Gastrocnemius medialis (tissue), 4 donors: ENCODE measurements around the gene CNGB1. TPM values are rescaled to one million over a fixed set of nuclear protein-coding genes. Genes with fewer than 3 reads are reported as not detected.

Experiments
- ATAC-seq, 2 donors: fragments of 150-250 bp; one replicate each; pipeline ENCODE4 v1.9.1; 2016
- DNase-seq, 2 donors: peaks; one replicate each; pipeline ENCODE4 v3.0.0-alpha.2; 2019
- H3K27ac ChIP-seq, 4 donors: fragments of 200-600 bp; sonication (generic); 1 replicate in 1 of 4; 2 replicates in 3 of 4; pipeline ENCODE4 v1.5.1; 2016 to 2018; ENCODE audit warnings: mild to moderate bottlenecking in 2 of 4, moderate library complexity in 1 of 4
- H3K27me3 ChIP-seq, 3 donors: fragments of 200-600 bp; sonication (generic) in 2 of 3; 1 replicate in 1 of 3; 2 replicates in 2 of 3; pipeline versions ENCODE4 v1.5.1 to v1.6.0; 2016 to 2019; ENCODE audit warnings: mild to moderate bottlenecking in 1 of 3, moderate library complexity in 1 of 3
- H3K36me3 ChIP-seq, 2 donors: fragments of 200-600 bp; sonication (generic) in 1 of 2; one replicate each; pipeline ENCODE4 v1.5.1; 2017 to 2018
- H3K4me1 ChIP-seq, 2 donors: fragments of 200-600 bp; sonication (generic) in 1 of 2; one replicate each; pipeline ENCODE4 v1.5.1; 2016 to 2017; ENCODE audit warnings: mild to moderate bottlenecking in 2 of 2
- H3K4me3 ChIP-seq, 4 donors: fragments of 200-600 bp; sonication (generic) in 3 of 4; 1 replicate in 1 of 4; 2 replicates in 3 of 4; pipeline ENCODE4 v1.5.1; 2016 to 2019; ENCODE audit warnings: mild to moderate bottlenecking in 2 of 4
- H3K9me3 ChIP-seq, 3 donors: fragments of 200-600 bp; sonication (generic) in 2 of 3; 1 replicate in 1 of 3; 2 replicates in 2 of 3; pipeline ENCODE4 v1.5.1; 2016 to 2019
- POLR2A ChIP-seq, 2 donors: fragments of 450-650 bp; IDR thresholded peaks; one replicate each; pipeline ENCODE4 v1.6.1; 2017; ENCODE audit warnings: antibody characterized with exemption in 2 of 2, mild to moderate bottlenecking in 2 of 2, moderate library complexity in 2 of 2
- in situ Hi-C, 4 donors: fragments of 200-750 bp; cut with MboI; loops; one replicate each; pipeline versions ENCODE4 v1.15.0 to v1.8.0; 2017; ENCODE audit warnings: low sequenced_read_pairs in 4 of 4
- intact Hi-C: fragments of 100-400 bp; cut with DNase I; formaldehyde crosslinking; loops from one replicate; pipeline ENCODE4 v1.15.1; 2023; ENCODE audit warnings: low total_unique reads
- total RNA-seq, 4 donors: library from RNA; depleted of rRNA; stranded (reverse); fragments of >200 nt; gene quantifications; one replicate each; pipeline versions ENCODE4 v1.1.0 to v1.2.3, GENCODE V29; 2016
- TF ChIP-seq, protein P1 (sequence below), 5 experiments: fragments of 450-650 bp in 3 of 5; fragments of 200-600 bp in 2 of 5; sonication (generic) in 2 of 5; IDR thresholded peaks in 4 of 5; conservative IDR thresholded peaks in 1 of 5; 1 replicate in 4 of 5; 2 replicates in 1 of 5; pipeline ENCODE4 v1.5.1; 2016 to 2019; ENCODE audit warnings: antibody characterized with exemption in 5 of 5, mild to moderate bottlenecking in 3 of 5, moderate library complexity in 3 of 5

The CNGB1 gene
- total RNA-seq, 4 donors from 2014 or later, result not detected

GRCh38 chr16:57923841-57924240 is 47.1 kb downstream of the CNGB1 start:
- no peak for DNase-seq
- Histone ChIP-seq H3K36me3 (no peaks in the 10 kb centered on the region), H3K27ac (no peak overlapping the region), H3K9me3 (peaks cover 0 to 6% (median 0%) of the 10 kb centered on the region in 3 donors), H3K4me3 (no peak overlapping the region), H3K27me3 (no peaks in the 10 kb centered on the region), H3K4me1 (no peaks in the 10 kb centered on the region)
- no peak for TF ChIP-seq POLR2A (IDR thresholded peaks at IDR 0.05)
- TF ChIP-seq, protein P1, sequence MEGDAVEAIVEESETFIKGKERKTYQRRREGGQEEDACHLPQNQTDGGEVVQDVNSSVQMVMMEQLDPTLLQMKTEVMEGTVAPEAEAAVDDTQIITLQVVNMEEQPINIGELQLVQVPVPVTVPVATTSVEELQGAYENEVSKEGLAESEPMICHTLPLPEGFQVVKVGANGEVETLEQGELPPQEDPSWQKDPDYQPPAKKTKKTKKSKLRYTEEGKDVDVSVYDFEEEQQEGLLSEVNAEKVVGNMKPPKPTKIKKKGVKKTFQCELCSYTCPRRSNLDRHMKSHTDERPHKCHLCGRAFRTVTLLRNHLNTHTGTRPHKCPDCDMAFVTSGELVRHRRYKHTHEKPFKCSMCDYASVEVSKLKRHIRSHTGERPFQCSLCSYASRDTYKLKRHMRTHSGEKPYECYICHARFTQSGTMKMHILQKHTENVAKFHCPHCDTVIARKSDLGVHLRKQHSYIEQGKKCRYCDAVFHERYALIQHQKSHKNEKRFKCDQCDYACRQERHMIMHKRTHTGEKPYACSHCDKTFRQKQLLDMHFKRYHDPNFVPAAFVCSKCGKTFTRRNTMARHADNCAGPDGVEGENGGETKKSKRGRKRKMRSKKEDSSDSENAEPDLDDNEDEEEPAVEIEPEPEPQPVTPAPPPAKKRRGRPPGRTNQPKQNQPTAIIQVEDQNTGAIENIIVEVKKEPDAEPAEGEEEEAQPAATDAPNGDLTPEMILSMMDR (IDR thresholded peaks at IDR 0.05 in 4 of 5, conservative IDR thresholded peaks at IDR 0.05 in 1 of 5), result no peak
- ATAC-seq, result no peak
- in situ Hi-C loops, result no loop called here
- intact Hi-C loops, result no loop called here

DNA sequence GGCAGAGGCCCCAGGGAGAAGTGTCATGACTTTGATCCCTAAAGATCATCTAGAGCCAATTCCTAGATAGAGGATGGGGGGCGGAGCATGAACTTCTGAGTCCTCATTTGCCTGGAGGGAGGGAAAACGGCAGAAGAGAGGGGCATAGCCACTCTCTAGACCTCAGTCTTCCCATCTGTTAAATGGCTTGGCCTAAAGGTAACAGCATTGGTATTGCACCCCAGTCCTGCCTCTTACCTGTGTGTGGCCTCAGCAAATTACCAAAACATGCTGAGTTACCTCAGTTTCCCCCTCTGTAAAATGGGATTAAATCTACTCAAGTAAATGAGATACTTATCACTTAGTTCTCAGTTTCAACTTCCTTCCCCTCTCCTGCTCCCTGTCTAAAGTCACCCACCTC is 47.5 kb downstream of the CNGB1 start:
- no peak overlapping the region for H3K4me3 ChIP-seq
- no peak overlapping the region for H3K27ac ChIP-seq
- DNase-seq (no peak), ATAC-seq (no peak)
- no peaks in the 10 kb centered on the region for H3K4me1 ChIP-seq
- no peaks in the 10 kb centered on the region for H3K36me3 ChIP-seq
- intact Hi-C loops, result no loop called here
- no peak for TF ChIP-seq POLR2A (IDR thresholded peaks at IDR 0.05)
- TF ChIP-seq, protein P1 (IDR thresholded peaks at IDR 0.05 in 4 of 5, conservative IDR thresholded peaks at IDR 0.05 in 1 of 5), result no peak
- H3K27me3 ChIP-seq, result no peaks in the 10 kb centered on the region
- in situ Hi-C loops, result no loop called here
- peaks cover 0 to 6% (median 0%) of the 10 kb centered on the region in 3 donors for H3K9me3 ChIP-seq

DNA sequence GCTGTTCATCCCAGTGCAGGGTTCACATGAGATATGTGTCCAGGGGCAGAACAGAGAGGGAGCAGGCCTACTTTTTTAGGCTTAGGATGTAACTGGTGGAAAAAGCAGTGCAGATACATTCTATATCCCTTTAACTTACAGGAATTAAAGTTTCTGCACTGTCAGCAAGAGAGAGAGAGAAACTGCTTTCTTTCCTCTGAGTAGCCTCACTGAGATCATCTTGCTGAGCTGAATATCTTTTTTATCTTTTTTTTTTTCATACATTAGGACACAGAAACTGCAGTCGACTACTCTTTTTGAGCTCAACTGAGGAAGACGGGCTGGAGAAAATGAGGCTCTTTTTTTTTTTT is 50.1 kb downstream of the CNGB1 start:
- TF ChIP-seq, protein P1 (IDR thresholded peaks at IDR 0.05 in 4 of 5, conservative IDR thresholded peaks at IDR 0.05 in 1 of 5), result no peak
- no peak for TF ChIP-seq POLR2A (IDR thresholded peaks at IDR 0.05)
- in situ Hi-C loops, result no loop called here
- H3K36me3 ChIP-seq, result no peaks in the 10 kb centered on the region

GRCh38 chr16:57920215-57920879 is 50.6 kb downstream of the CNGB1 start:
- Histone ChIP-seq H3K27me3 (no peaks in the 10 kb centered on the region), H3K9me3 (peaks cover 0 to 6% (median 0%) of the 10 kb centered on the region in 3 donors), H3K4me1 (no peaks in the 10 kb centered on the region), H3K4me3 (no peak overlapping the region), H3K27ac (no peak overlapping the region), H3K36me3 (no peaks in the 10 kb centered on the region)
- ATAC-seq, result no peak
- intact Hi-C loops, result no loop called here
- in situ Hi-C loops, result no loop called here
- no peak for TF ChIP-seq POLR2A (IDR thresholded peaks at IDR 0.05)
- TF ChIP-seq, protein P1 (IDR thresholded peaks at IDR 0.05 in 4 of 5, conservative IDR thresholded peaks at IDR 0.05 in 1 of 5), result no peak
- no peak for DNase-seq

More for the DNA sequence above, 50.1 kb downstream of the CNGB1 start:
- H3K27me3 ChIP-seq, result no peaks in the 10 kb centered on the region
- no peak for ATAC-seq
- no peak overlapping the region for H3K27ac ChIP-seq
- H3K4me3 ChIP-seq, result no peak overlapping the region
- no peaks in the 10 kb centered on the region for H3K4me1 ChIP-seq
- peaks cover 0 to 6% (median 0%) of the 10 kb centered on the region in 3 donors for H3K9me3 ChIP-seq
- no peak for DNase-seq
- intact Hi-C loops, result no loop called here

- Histone ChIP-seq H3K4me1 (no peaks in the 10 kb centered on the region), H3K4me3 (no peak overlapping the region), H3K36me3 (no peaks in the 10 kb centered on the region), H3K9me3 (peaks cover 0 to 6% (median 0%) of the 10 kb centered on the region in 3 donors), H3K27ac (no peak overlapping the region), H3K27me3 (no peaks in the 10 kb centered on the region)
- no peak for TF ChIP-seq POLR2A (IDR thresholded peaks at IDR 0.05)
- TF ChIP-seq, protein P1 (IDR thresholded peaks at IDR 0.05 in 4 of 5, conservative IDR thresholded peaks at IDR 0.05 in 1 of 5), result no peak
- no peak for ATAC-seq
- in situ Hi-C loops, result no loop called here
- intact Hi-C loops, result no loop called here
- DNase-seq, result no peak
These were observed 51.9 kb downstream of the CNGB1 start for GRCh38 chr16:57918994-57919393.
